Hematopoietic multipotent progenitor cell treated with erythropoietin and hydrocortisone succinate and interleukin-3 and kit ligand, for 4 days (in vitro differentiated cells): ENCODE data around the gene MICALL2.

Source experiments
- DNase-seq: peaks from one replicate; pipeline ENCODE4 v3.0.0-alpha.2; 2015

The MICALL2 gene

GRCh38 chr7:1492640-1493039 is 33.4 kb upstream of the MICALL2 start:
- DNase-seq = no peak

GRCh38 chr7:1492221-1492620 is 33.0 kb upstream of the MICALL2 start:
- no peak for DNase-seq

GRCh38 chr7:1490837-1491236 is 31.6 kb upstream of the MICALL2 start:
- no peak for DNase-seq

DNA sequence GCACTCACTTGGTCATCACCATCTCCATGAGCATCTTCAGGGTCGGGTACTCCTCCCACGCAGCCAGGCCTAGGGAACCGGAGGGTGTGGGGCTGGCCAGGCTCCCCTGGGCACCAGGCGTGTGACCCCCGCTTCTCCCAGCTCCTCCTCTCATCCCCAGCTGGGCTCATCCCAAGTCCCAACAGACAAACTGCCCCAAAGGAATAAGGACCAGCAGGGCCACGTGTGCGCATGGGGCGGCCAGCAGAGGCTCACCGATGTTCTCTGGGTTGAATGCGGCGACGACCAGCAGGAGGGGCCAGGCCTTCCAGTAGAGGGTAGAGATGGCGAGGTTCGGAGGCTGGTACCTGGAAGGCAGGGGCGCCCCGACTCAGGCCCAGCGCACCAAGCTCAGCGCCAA is 30.1 kb upstream of the MICALL2 start:
- no peak for DNase-seq

DNA sequence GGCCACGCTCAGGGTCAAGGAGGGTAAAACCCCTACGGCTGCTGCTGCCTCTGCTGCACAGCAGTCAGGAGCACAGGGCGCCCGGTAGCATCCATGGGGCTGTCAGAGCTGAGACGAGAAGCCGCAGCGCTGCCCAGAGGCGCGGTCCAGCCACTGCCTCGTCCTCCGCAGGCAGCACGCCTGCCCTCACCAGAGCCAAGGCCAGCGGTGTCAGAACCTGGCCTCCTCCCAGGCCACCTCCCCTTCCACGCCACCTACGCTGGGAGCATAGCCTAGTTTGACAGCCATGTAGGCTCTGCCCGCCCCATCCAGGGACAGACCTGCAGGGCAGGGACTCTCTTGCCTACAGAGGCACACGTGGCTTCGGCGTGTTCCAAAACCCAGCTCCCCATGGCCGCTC is 28.7 kb upstream of the MICALL2 start:
- DNase-seq = no peak

- no peak for DNase-seq
Observed at GRCh38 chr7:1487466-1487865, 28.2 kb upstream of the MICALL2 start.

DNA sequence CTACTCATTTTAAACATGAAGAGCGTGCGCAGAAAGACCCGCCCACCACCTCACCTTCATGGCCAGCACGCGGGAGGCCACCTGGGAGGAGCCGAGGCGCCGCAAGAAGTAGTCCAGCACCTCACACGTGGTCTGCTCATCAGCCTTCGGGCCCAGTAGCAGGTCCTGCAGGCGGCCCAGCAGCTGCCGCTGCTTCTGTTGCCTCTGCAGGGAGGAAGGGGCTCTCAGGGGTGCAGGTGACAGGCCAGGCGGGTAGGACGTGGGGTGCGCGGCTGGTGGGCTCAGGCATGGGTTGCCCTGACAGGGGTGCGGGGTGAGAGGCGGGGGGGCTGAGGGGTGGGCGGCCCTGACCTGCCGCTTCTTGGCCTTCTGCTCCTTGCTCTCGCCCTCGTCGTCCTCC is 27.3 kb upstream of the MICALL2 start:
- DNase-seq = no peak

DNA sequence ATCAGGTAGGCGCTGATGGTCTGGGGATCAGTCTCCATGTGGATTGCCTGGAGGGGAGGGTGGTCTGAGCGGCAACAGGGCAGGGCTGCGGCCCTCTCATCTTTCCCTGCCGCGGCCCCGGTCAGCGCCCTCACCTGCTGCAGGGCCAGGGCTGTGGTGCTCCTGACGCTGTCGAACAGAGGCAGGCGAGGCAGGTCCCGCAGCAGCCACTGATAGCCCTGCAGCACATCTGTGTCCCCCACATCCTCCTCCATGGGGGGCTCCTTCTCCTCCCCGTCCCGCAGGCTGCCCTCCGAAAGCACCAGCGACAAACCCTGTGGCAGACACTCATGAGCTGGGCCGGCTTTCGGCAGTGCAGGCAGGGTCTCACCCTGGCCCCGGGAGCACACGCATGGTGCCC is 25.9 kb upstream of the MICALL2 start:
- DNase-seq = no peak

DNA sequence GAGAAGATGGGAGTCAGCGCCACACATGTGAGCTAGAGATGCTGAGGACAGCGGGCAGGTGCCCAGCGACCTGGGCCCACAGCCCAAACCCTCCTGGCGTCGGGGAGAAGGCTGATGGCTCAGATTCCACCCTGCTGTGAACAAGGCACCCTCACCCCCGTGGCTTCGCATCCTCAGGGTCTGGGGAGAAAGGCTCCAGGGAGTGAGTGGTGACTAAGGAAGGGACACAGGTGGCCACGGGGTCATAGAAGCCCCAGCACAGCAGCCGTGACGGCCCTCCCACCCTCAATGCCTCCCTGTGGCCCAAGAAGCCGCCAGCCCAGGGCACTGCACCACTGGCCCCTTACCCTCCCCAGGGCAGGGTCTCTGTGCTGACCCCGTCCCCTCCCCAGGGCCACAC is 25.3 kb upstream of the MICALL2 start:
- no peak for DNase-seq

DNA sequence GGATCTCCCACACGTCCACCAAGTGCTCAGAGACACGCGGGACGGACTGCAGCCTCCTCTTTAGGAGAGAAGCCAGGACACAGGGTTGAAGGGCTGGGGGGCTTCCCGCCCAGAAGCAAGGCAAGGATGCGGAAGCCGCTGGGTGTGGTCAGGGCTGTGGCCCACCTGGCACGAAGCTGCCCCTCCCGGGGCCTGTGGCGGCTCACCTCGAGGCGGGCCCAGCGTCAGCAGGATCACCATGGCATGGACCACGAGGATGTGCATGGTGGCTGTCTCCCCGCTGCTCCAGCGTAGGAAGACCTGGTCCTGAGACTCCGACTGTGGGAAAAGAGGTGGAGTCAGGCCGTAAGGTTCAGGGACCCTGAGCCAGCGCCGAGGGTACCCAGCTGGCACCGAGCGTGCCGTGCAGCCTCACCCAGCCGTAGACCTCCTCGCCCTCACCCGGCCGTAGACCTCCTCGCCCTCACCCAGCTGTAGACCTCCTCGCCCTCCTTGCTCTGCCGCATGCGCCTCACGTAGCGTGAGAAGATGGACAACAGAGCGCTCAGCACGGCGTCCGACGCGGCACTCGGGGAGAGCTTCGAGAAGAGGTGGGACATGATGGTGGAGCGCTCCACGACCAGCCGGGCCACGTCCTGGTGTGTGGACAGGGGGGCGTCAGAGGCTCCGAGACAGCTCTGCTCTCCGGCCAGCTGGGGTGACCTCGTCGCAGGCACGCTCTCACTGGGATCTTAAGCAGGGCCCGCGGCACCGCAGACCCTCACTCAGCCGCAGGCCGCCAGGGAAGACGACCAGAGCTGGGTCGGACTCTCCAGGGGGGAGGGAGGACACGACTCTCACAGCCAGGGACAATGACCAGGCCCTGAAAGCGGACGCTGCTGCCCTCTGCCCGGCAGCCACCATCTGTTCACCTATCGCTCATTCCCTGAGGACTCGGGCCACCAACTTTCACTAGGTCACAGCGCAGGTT is 24.6 kb upstream of the MICALL2 start:
- no peak for DNase-seq

- no peak for DNase-seq
Observed at GRCh38 chr7:1483079-1483478, 23.8 kb upstream of the MICALL2 start.

DNA sequence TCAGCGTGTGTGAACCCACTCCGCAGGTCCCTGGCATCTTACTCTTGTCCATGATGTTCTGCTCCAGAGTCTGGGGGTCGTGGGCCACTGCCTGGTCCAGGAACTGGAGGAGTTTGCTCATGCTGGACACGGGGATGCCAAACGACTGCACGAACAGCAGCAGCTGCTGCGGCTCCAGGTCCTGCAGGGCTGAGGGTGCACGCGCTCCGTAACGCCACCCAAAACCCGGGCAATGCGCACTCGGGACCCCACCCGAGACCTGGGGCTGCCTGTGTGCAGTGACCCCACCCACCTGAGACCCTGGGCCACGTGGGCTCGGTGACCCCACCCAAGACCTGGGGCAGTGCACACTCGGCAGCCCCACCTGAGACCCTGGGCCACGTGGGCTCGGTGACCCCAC is 22.0 kb upstream of the MICALL2 start:
- no peak for DNase-seq

GRCh38 chr7:1480670-1481069 is 21.4 kb upstream of the MICALL2 start:
- DNase-seq = no peak

DNA sequence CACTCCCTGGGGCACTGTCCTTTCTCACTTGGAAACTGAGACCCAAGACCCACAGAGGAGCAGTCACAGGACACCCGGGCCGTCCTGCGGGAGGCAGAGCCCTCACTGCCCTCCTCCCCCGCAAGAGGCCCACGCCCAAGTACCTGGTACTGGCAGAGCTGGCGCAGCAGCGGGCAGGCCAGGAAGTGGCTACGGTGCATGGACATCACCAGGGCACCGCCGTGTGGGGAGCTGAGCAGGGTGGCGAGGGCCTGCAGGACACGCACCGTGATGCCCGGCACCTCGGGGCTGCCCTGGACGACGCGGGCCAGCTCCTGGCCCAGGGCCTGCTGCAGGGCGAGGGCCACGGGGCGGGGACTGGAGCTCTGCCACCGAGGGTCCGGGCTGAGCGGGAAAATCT is 20.0 kb upstream of the MICALL2 start:
- DNase-seq = no peak

- no peak for DNase-seq
Observed at GRCh38 chr7:1478480-1478879, 19.2 kb upstream of the MICALL2 start.

DNA sequence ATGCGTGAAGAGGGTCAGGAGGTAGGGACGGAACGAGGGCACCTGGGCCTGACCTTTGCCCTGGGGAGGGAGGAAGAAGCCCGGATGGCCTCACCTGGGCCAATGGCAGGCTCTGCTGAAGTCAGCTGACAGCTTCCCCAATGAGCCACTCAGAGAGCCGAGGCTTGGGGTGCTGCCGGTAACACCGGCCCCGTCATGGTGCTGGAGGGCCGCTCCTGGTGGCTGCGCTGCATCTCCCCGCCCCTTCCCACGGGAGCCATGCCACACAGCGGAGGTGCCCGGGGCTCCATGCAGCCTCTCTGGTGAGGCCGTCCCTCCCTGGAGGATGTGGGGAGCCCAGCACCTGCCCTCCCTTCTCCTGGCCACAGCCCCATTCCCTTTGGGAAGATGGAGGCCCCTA is 17.6 kb upstream of the MICALL2 start:
- DNase-seq = no peak

DNA sequence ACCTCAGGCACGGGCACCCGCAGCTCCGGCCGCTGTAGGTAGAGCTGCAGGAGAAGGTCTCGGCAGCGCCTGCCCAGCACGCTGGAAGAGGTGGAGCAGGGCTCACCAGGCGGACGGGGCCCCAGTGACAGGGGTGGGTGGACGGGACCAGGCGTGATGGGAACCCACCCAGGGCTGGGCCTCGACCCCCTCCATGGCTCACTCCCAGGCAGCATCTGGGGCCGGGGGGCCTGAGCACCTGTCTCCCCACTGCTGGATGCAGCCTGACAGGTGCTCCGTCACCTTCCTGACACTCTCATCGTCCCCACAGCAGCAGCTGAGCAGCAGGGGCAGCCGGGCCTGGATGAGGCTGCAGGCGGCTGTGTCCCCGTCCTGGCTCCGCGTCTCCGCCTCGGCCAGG is 16.7 kb upstream of the MICALL2 start:
- DNase-seq = no peak

DNA sequence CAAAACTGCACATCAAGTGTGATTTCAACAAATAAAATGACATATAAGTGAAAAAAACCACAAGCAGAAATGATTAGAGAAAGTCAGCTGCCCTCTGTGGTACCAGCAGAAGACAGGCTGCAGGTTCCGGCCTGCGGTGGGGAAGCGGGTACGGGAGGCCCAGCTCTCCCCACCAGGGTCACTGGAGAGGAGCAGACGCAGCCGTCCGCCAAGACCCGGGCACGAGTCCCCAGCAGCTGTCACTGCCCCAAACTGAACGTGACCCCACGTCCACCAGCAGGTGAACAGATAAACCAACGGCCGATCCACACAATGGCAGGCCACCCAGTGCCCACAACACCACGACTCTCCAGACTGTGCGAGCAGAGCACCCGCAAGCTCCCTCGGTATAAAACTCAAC is 16.1 kb upstream of the MICALL2 start:
- no peak for DNase-seq

DNA sequence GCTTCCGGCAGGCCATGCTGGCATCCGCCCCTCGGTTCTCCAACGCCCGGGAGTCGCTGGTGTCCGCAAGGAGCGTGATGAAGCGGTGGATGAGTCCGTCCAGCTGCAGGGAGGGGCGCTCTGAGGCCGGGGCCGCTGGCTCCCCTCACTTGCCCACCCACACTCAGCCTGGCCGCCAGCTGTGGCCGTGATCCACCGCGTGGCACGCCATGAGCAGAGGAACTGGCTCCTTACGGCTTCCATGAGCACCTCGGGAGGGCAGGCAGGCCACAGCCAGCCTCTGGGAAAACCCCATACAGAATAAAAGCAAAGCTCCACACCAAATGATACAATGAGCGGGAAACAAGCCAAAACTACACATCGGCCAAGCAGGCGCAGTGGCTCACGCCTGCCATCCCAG is 15.5 kb upstream of the MICALL2 start:
- DNase-seq = no peak

DNA sequence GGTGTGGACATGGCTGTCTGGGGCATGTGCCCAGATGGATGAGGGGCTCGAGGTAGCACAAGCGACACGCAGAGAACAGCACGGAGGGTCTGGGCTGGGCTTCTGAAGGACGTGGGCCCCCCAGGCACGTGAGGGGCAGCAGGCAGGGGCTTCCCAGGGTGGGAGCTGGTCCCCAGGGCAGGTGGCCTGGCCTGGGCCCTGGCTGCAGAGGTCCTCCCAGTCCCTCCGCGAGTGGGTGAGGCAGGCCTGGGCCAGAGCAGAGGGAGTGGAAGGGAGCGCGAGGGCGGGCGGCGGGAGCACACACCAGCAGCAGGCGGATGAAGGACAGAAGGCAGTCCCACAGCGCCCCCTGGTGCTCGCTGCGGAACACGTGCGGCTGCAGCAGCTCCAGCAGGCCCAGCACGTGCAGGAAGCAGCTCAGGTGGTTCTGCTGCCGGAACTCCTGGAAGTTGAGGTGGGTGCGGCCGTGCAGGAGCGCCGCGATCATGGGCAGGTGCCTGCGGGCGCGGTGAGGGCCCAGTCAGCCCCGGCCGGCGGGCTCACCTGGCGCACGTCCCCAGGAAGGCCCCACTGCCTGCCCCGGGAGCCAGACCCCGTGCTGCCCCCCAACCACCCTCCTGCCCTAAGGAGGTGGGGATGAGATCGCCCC is 14.7 kb upstream of the MICALL2 start:
- DNase-seq = peak; percentile 94

GRCh38 chr7:1470901-1471300 is 11.6 kb upstream of the MICALL2 start:
- DNase-seq = no peak

DNA sequence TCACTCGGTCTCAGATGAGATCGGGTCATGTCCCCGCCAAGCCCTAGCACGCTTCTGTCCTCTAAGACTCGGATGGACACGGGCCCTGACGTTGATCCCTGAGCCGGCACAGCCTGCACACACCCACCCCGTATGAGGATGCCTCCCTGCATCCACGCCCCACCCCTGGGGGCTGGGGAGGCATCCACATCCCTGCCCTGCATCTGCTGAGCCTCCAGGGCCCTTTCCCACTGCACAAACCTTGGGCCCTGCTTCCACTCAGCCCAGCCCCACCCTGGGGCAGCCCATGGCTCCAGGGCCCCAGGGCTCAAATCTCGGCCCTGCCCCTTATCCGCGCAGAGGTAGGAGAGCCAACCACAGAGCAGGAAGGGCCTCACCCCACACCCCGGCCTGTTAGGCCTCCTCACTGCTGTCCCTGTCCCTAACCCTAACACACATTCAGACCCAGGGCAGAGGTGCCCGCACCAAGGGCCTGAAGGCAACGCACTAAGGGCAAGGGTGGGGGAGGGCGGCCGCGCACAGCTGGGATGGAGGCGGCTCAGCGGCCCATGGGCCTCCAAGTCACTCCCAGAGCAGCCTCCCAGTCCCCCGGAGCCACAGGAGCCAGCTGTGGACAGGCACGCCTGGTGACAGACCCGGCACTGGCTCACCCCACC is 9.5 kb upstream of the MICALL2 start:
- DNase-seq = no peak

DNA sequence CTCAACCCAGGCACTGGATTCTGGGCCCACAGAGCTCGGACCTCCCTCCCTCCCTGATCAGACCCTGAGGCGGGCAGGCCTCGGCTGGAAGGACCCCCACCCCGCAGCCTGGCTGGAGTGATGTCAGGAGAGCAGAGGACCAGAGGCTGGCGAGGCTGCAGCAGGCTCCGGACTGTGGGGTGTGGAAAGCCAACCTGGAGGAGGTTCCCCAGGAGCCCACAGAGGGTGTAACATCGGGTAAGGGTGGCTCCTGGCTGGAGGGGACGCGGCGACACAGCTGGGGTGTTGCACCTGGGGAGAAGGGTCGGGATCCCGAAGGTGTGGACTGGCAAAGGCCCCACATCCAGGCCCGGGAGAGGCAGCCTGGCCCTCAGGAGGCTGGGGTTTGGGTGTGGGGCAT is 8.9 kb upstream of the MICALL2 start:
- no peak for DNase-seq
